ENCODE results near the gene GNA12.

GRCh38 chr7:2863461-2864066 is 19.5 kb upstream of the GNA12 start:
- TF ChIP-seq CTCF (IDR thresholded peaks at IDR 0.05) (no peak), POLR2A (IDR thresholded peaks at IDR 0.05) (peak in 2 of 3 donors; percentile 32 to 54)
